ENCODE data around the gene PICK1. TPM values are rescaled to one million over a fixed set of nuclear protein-coding genes. Genes with fewer than 3 reads are reported as not detected.

The PICK1 gene
- total RNA-seq, 1 donor from 2014 or later, result 21.1 TPM

DNA sequence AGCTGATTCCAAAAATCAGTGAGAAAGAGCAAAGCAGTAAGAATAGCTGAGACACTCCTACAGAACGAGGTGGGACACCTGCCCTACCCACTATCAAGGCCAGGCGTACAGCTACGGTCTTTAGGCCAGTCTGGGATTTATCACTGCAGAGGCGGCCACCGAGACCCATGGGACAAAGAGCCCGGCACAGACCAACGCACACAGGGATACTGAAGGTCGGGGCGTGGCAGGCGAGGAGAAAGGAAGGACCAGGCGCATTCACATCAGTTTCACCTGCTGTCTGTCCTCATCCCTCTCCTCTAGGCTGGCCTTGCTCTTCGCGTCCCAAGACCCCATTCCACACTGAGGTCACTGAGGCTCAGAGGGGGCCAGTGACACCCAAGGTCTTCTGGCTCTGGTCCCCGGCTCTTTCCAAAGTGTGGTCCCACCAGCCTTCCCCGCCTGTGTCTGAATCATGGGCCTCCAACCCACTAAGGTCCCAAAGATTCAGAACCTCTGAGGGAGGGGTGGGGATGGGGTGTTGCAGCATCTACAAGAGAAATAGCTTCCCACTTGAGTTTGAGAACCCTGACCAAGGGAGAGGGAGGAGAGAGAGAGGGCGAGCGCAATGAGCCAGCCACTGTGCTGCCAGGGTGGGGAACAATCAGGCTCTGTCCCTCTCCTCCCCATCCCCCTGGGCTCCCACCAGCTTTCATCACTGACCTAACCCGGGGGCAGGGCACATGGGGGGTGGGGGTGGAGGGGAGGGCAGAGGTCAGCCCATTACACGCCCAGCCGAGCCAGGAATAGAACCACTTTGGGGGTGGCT lies 7.2 kb upstream of the PICK1 start:
- no peak for DNase-seq
- no peaks in the 10 kb centered on the region for H3K36me3 ChIP-seq
- peaks cover 4% of the 10 kb centered on the region for H3K27me3 ChIP-seq (ENCODE audit: low read depth)
- H3K27ac ChIP-seq (replicated peaks), result no peak overlapping the region
- TF ChIP-seq CTCF (IDR thresholded peaks at IDR 0.05; ENCODE audit: borderline replicate concordance), result no peak
- intact Hi-C loops (cut with micrococcal nuclease), result loop anchor here (10.0 kb wide), 1 partner anchor 545 kb away; no protein-coding TSS in a partner anchor
- H3K4me3 ChIP-seq, result no peak overlapping the region
- H3K9me3 ChIP-seq (replicated peaks), result no peaks in the 10 kb centered on the region
- peaks cover 8% of the 10 kb centered on the region for H3K4me1 ChIP-seq

DNA sequence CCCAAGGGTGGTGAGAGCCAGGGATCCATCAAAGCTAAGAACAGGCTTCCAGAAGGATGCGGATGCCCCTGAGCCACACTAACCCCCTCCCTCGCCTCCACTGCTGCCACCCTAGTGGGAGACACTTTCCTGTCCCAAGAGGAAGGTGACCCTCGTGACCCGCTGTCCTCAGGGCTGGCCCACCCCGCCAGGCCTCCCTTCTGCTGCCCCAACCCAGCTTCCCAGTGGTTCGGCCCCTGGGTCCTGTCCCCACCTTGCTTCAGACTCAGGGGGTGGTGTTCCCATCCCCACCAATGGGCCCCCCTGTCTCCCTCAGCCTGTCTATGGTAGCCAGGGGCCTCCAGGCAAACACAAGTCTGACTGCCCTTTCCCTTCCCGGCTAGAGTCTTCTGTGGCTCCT lies 6.5 kb upstream of the PICK1 start:
- no peaks in the 10 kb centered on the region for H3K9me3 ChIP-seq (replicated peaks)
- H3K36me3 ChIP-seq, result no peaks in the 10 kb centered on the region
- H3K4me3 ChIP-seq, result no peak overlapping the region
- H3K27me3 ChIP-seq (ENCODE audit: low read depth), result peaks cover 4% of the 10 kb centered on the region
- no peak for TF ChIP-seq CTCF (IDR thresholded peaks at IDR 0.05; ENCODE audit: borderline replicate concordance)
- intact Hi-C loops (cut with micrococcal nuclease), result no loop called here
- no peak for DNase-seq
- no peak overlapping the region for H3K27ac ChIP-seq (replicated peaks)
- peaks cover 8% of the 10 kb centered on the region for H3K4me1 ChIP-seq

GRCh38 chr22:38051261-38051660 lies 5.9 kb upstream of the PICK1 start:
- no peak for DNase-seq
- no peaks in the 10 kb centered on the region for H3K9me3 ChIP-seq (replicated peaks)
- peaks cover 8% of the 10 kb centered on the region for H3K4me1 ChIP-seq
- no peak overlapping the region for H3K4me3 ChIP-seq
- H3K27me3 ChIP-seq (ENCODE audit: low read depth), result peaks cover 4% of the 10 kb centered on the region
- no peak for TF ChIP-seq CTCF (IDR thresholded peaks at IDR 0.05; ENCODE audit: borderline replicate concordance)
- intact Hi-C loops (cut with micrococcal nuclease), result no loop called here
- H3K27ac ChIP-seq (replicated peaks), result no peak overlapping the region
- H3K36me3 ChIP-seq, result no peaks in the 10 kb centered on the region

- peaks cover 4% of the 10 kb centered on the region for H3K27me3 ChIP-seq (ENCODE audit: low read depth)
- no peaks in the 10 kb centered on the region for H3K9me3 ChIP-seq (replicated peaks)
- no peak overlapping the region for H3K4me3 ChIP-seq
- no peaks in the 10 kb centered on the region for H3K36me3 ChIP-seq
- H3K27ac ChIP-seq (replicated peaks), result no peak overlapping the region
- intact Hi-C loops (cut with micrococcal nuclease), result no loop called here
- peaks cover 15% of the 10 kb centered on the region for H3K4me1 ChIP-seq
- TF ChIP-seq CTCF (IDR thresholded peaks at IDR 0.05; ENCODE audit: borderline replicate concordance), result peak; percentile 91
- DNase-seq, result peak; percentile 80
These were observed 5.0 kb upstream of the PICK1 start for GRCh38 chr22:38051900-38052862.

DNA sequence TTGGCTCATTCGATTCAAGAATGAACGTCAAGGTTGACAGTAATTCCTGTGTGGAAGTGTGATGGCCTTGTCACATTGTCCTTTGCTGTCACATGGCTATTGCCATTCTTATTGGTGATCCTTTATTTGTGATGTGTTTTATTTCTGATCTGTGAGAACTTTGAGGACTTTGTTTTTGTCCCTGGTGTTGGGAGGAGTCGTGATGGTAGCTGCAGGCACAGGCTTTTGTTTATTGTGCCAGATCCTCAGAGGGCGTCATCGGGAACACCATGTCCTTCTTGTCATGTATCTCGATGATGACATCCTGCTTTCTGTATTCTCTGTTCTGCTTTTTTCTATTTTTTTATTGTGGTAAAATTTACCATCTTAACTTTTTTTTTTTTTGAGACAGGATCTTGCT lies 5.6 kb downstream of the PICK1 start:
- peaks cover 38% of the 10 kb centered on the region for H3K36me3 ChIP-seq
- peaks cover 31% of the 10 kb centered on the region for H3K4me1 ChIP-seq

More for the DNA sequence above, 5.6 kb downstream of the PICK1 start:
- no peak for TF ChIP-seq CTCF (IDR thresholded peaks at IDR 0.05; ENCODE audit: borderline replicate concordance)
- no peak for DNase-seq
- intact Hi-C loops (cut with micrococcal nuclease), result no loop called here
- Histone ChIP-seq H3K4me3 (no peak overlapping the region), H3K27ac (replicated peaks) (peak overlapping the region; percentile 59), H3K27me3 (ENCODE audit: low read depth) (no peaks in the 10 kb centered on the region), H3K9me3 (replicated peaks) (no peaks in the 10 kb centered on the region)

All from left ventricle myocardium inferior (tissue), 1 donor.